T-cell (primary cell): Measurements from ENCODE around the gene DOCK1. TPM values are rescaled to one million over a fixed set of nuclear protein-coding genes. Genes with fewer than 3 reads are reported as not detected.

ENCODE experiments used
- ATAC-seq, 4 experiments: fragments of 200-7000 bp in 3 of 4; fragments of 150-1000 bp in 1 of 4; cut with Tn5 transposase; replicated peaks in 1 of 4; 1 replicate in 3 of 4; 2 replicates in 1 of 4; pipeline ENCODE4 v1.10.0; 2021; ENCODE audit warnings: moderate library complexity in 3 of 4, mild to moderate bottlenecking in 2 of 4, moderate number of reproducible peaks in 1 of 4
- CTCF ChIA-PET, 2 donors: fragments of 300-600 bp; sonication (Branson Sonifier 250); formaldehyde crosslinking; loops; one replicate each; lab custom pipeline; 2022; ENCODE audit warnings: antibody characterized with exemption in 2 of 2; lab: Charles Lee
- POLR2A ChIA-PET, 2 donors: fragments of 300-600 bp; sonication (Branson Sonifier 250); formaldehyde crosslinking; loops; one replicate each; lab custom pipeline; 2022; ENCODE audit warnings: antibody characterized with exemption in 2 of 2; lab: Charles Lee
- DNase-seq, 35 experiments: peaks; one replicate each; pipeline versions ENCODE4 v3.0.0 to v3.0.0-alpha.2; 2013 to 2023
- H3K27ac ChIP-seq: one replicate; pipeline ENCODE4 v1.5.1; 2013; ENCODE audit warnings: low read length
- H3K27me3 ChIP-seq, 2 experiments: replicated peaks in 1 of 2; 1 replicate in 1 of 2; 2 replicates in 1 of 2; pipeline versions ENCODE4 v1.6.1 to v1.7.0; 2013; ENCODE audit warnings: low read length in 1 of 2, mixed read lengths in 1 of 2; ENCODE audit not compliant: control insufficient read depth in 2 of 2, insufficient read depth in 2 of 2; ENCODE audit errors: extremely low read depth in 1 of 2
- H3K36me3 ChIP-seq, 2 donors: 1 replicate in 1 of 2; 2 replicates in 1 of 2; pipeline versions ENCODE4 v1.6.1 to v1.7.0; 2013; ENCODE audit warnings: low read length in 1 of 2; ENCODE audit not compliant: control insufficient read depth in 2 of 2, insufficient read depth in 1 of 2; ENCODE audit errors: extremely low read depth in 1 of 2
- H3K4me1 ChIP-seq, 2 experiments: 1 replicate in 1 of 2; 2 replicates in 1 of 2; pipeline versions ENCODE4 v1.6.1 to v1.7.0; 2013; ENCODE audit warnings: low read length in 2 of 2, mixed read lengths in 1 of 2; ENCODE audit not compliant: insufficient read depth in 2 of 2, control insufficient read depth in 1 of 2; ENCODE audit errors: extremely low read depth in 1 of 2
- H3K4me3 ChIP-seq, 2 donors: 1 replicate in 1 of 2; 2 replicates in 1 of 2; pipeline versions ENCODE4 v1.5.1 to v1.7.0; 2013; ENCODE audit warnings: mild to moderate bottlenecking in 2 of 2, low read length in 1 of 2, moderate library complexity in 1 of 2; ENCODE audit not compliant: control insufficient read depth in 1 of 2; ENCODE audit errors: extremely low read depth in 1 of 2
- H3K9me3 ChIP-seq: 2 replicates; pipeline ENCODE4 v1.7.0; 2013
- H3K27ac Mint-ChIP-seq, 2 donors: one replicate each; pipeline ENCODE4 v1.8.0; 2020 to 2021; ENCODE audit warnings: mild to moderate bottlenecking in 2 of 2, mixed read lengths in 2 of 2
- H3K27me3 Mint-ChIP-seq, 2 donors: one replicate each; pipeline ENCODE4 v1.8.0; 2021 to 2022; ENCODE audit warnings: mixed read lengths in 2 of 2
- H3K36me3 Mint-ChIP-seq: one replicate; pipeline ENCODE4 v1.8.0; 2021; ENCODE audit warnings: mixed read lengths
- H3K4me1 Mint-ChIP-seq, 3 donors: one replicate each; pipeline ENCODE4 v1.8.0; 2020 to 2022; ENCODE audit warnings: mixed read lengths in 3 of 3, mild to moderate bottlenecking in 1 of 3
- H3K4me3 Mint-ChIP-seq, 3 donors: one replicate each; pipeline ENCODE4 v1.8.0; 2020 to 2022; ENCODE audit warnings: mild to moderate bottlenecking in 3 of 3, mixed read lengths in 3 of 3, moderate library complexity in 3 of 3
- H3K9me3 Mint-ChIP-seq, 3 donors: one replicate each; pipeline ENCODE4 v1.8.0; 2020 to 2022; ENCODE audit warnings: mixed read lengths in 3 of 3
- WGBS: methylation state at CpG from one replicate; pipeline ENCODE4 v1.1.5; 2013; ENCODE audit warnings: missing lambda C conversion rate; ENCODE audit not compliant: insufficient coverage; 5-methylcytosine and 5-hydroxymethylcytosine counted together
- total RNA-seq, 35 experiments: library from RNA in 6 of 35; stranded (reverse) in 6 of 35; fragments of 120-200 nt in 1 of 35; gene quantifications; one replicate each; pipeline versions ENCODE4 v1.2.1 to v1.2.4 and lab custom pipeline; 2013 to 2026

The DOCK1 gene
- total RNA-seq, 5 donors from 2014 or later (not counting 1 experiment from before 2014, with no cell fraction given) = 0.18 to 0.53 (median 0.37) TPM

GRCh38 chr10:127210936-127211466 is 305.8 kb downstream of the DOCK1 start:
- Histone ChIP-seq H3K27ac (no peak overlapping the region), H3K27me3 (peaks cover 0 to 6% of the 10 kb centered on the region in 2 experiments), H3K9me3 (no peaks in the 10 kb centered on the region), H3K4me1 (no peaks in the 10 kb centered on the region), H3K36me3 (no peaks in the 10 kb centered on the region), H3K4me3 (no peak overlapping the region)
- DNase-seq (no peak), ATAC-seq (no peak)
- Mint-ChIP-seq H3K27me3 (peaks cover 0 to 4% of the 10 kb centered on the region in 2 donors), H3K27ac (no peak overlapping the region), H3K36me3 (no peaks in the 10 kb centered on the region), H3K4me3 (no peak overlapping the region), H3K9me3 (no peaks in the 10 kb centered on the region), H3K4me1 (no peaks in the 10 kb centered on the region)
- 43% methylated on average over 1 of the region's 7 CpGs for WGBS
- ChIA-PET POLR2A (no interaction called here), CTCF (no interaction called here)

- ATAC-seq (no peak), DNase-seq (no peak)
- H3K4me1 Mint-ChIP-seq = no peaks in the 10 kb centered on the region
- H3K4me3 Mint-ChIP-seq = no peak overlapping the region
- H3K4me1 ChIP-seq = no peaks in the 10 kb centered on the region
- H3K36me3 Mint-ChIP-seq = no peaks in the 10 kb centered on the region
- ChIA-PET CTCF (interaction anchor here in 1 of 2 donors (0.6 to 0.7 kb wide), 2 partner anchors 12 to 635 kb away, joined by 5 read pairs; no protein-coding TSS in a partner anchor), POLR2A (interaction anchor here in 1 of 2 donors (0.6 kb wide), 1 partner anchor 78 kb away, joined by 3 read pairs; no protein-coding TSS in a partner anchor)
- no peaks in the 10 kb centered on the region for H3K9me3 ChIP-seq
- WGBS = 70% methylated on average over 2 of the region's 4 CpGs
- no peak overlapping the region for H3K27ac ChIP-seq
- H3K4me3 ChIP-seq = no peak overlapping the region
- H3K36me3 ChIP-seq = no peaks in the 10 kb centered on the region
- peaks cover 0 to 6% of the 10 kb centered on the region in 2 experiments for H3K27me3 ChIP-seq
- H3K27ac Mint-ChIP-seq = no peak overlapping the region
- peaks cover 0 to 6% (median 0%) of the 10 kb centered on the region in 3 donors for H3K9me3 Mint-ChIP-seq
- peaks cover 5 to 7% of the 10 kb centered on the region in 2 donors for H3K27me3 Mint-ChIP-seq
Observed at GRCh38 chr10:127215866-127216265, 310.6 kb downstream of the DOCK1 start.

DNA sequence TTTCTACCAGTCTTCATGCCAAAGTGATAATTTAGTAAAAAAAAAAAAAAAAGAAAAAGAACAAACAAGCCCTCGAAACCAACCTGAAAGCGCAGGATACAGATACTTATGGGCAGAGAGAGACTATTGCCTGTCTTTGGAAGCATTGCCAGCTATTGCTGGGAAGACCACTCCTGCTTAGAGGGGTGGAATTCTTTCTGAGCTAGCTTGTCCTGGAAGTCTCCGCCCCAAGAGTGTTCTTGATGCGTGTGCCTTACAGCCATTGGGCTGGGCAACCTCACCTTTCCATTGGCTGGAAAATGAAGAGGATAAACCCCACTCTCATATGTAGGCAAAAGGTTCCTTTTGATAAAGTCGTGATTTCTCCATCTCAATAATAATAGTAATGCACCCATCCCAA is 311.0 kb downstream of the DOCK1 start:
- no peaks in the 10 kb centered on the region for H3K36me3 ChIP-seq
- POLR2A ChIA-PET = interaction anchor here in 1 of 2 donors (0.6 kb wide), 1 partner anchor 78 kb away, joined by 3 read pairs; no protein-coding TSS in a partner anchor
- no peak overlapping the region for H3K27ac Mint-ChIP-seq
- 100% methylated on average over 2 of the region's 5 CpGs for WGBS
- no peaks in the 10 kb centered on the region for H3K36me3 Mint-ChIP-seq
- no peak overlapping the region for H3K4me3 ChIP-seq
- CTCF ChIA-PET = interaction anchor here in 1 of 2 donors (0.6 to 0.7 kb wide), 2 partner anchors 11 to 635 kb away, joined by 5 read pairs; no protein-coding TSS in a partner anchor
- H3K4me1 Mint-ChIP-seq = no peaks in the 10 kb centered on the region
- peaks cover 0 to 6% of the 10 kb centered on the region in 2 experiments for H3K27me3 ChIP-seq
- peaks cover 5 to 7% of the 10 kb centered on the region in 2 donors for H3K27me3 Mint-ChIP-seq
- ATAC-seq = no peak
- peaks cover 0 to 6% (median 0%) of the 10 kb centered on the region in 3 donors for H3K9me3 Mint-ChIP-seq
- H3K27ac ChIP-seq = no peak overlapping the region
- H3K9me3 ChIP-seq = no peaks in the 10 kb centered on the region
- H3K4me1 ChIP-seq = no peaks in the 10 kb centered on the region
- DNase-seq = no peak
- no peak overlapping the region for H3K4me3 Mint-ChIP-seq

GRCh38 chr10:127216786-127217185 is 311.6 kb downstream of the DOCK1 start:
- Mint-ChIP-seq H3K27me3 (peaks cover 6 to 7% of the 10 kb centered on the region in 2 donors), H3K9me3 (peaks cover 0 to 6% (median 0%) of the 10 kb centered on the region in 3 donors), H3K4me1 (no peaks in the 10 kb centered on the region), H3K36me3 (no peaks in the 10 kb centered on the region), H3K27ac (no peak overlapping the region), H3K4me3 (no peak overlapping the region)
- peaks cover 0 to 6% of the 10 kb centered on the region in 2 experiments for H3K27me3 ChIP-seq
- DNase-seq = no peak
- no peaks in the 10 kb centered on the region for H3K36me3 ChIP-seq
- H3K4me1 ChIP-seq = no peaks in the 10 kb centered on the region
- ChIA-PET CTCF (no interaction called here), POLR2A (no interaction called here)
- no peak overlapping the region for H3K4me3 ChIP-seq
- WGBS = 27% methylated on average over 2 of the region's 3 CpGs
- no peak overlapping the region for H3K27ac ChIP-seq
- ATAC-seq = no peak
- no peaks in the 10 kb centered on the region for H3K9me3 ChIP-seq

GRCh38 chr10:127218658-127219057 is 313.4 kb downstream of the DOCK1 start:
- no peak overlapping the region for H3K27ac ChIP-seq
- H3K4me3 ChIP-seq = no peak overlapping the region
- CTCF ChIA-PET = no interaction called here
- WGBS = no CpG with 5 or more reads among the region's 3 CpGs
- no peaks in the 10 kb centered on the region for H3K36me3 ChIP-seq
- POLR2A ChIA-PET = no interaction called here
- Mint-ChIP-seq H3K27ac (no peak overlapping the region), H3K4me1 (no peaks in the 10 kb centered on the region), H3K36me3 (no peaks in the 10 kb centered on the region), H3K9me3 (peaks cover 0 to 6% (median 0%) of the 10 kb centered on the region in 3 donors), H3K27me3 (peaks cover 12 to 17% of the 10 kb centered on the region in 2 donors), H3K4me3 (no peak overlapping the region)
- ATAC-seq = no peak
- H3K9me3 ChIP-seq = no peaks in the 10 kb centered on the region
- no peak for DNase-seq
- peaks cover 0 to 6% of the 10 kb centered on the region in 2 experiments for H3K27me3 ChIP-seq
- no peaks in the 10 kb centered on the region for H3K4me1 ChIP-seq

DNA sequence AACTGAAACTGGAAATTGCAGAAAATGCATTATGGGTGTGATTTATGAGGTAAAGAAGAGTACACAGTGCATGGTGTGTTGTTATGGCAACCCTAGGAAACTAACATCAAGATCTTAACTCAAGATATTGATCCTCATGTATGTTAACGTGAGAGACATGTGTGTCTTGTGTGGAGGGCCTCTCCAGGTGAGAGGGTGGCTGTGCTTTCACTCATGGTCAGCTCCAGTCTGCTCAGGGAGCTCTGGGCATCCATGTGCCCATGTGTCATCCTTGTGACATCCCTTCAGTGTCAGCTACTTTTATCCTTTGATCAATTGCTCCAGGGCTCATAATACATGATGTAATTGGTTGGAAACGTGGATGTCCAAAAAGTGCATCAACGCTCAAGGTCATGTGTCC is 316.1 kb downstream of the DOCK1 start:
- Mint-ChIP-seq H3K36me3 (no peaks in the 10 kb centered on the region), H3K4me1 (no peaks in the 10 kb centered on the region), H3K4me3 (no peak overlapping the region), H3K9me3 (peaks cover 0 to 6% (median 0%) of the 10 kb centered on the region in 3 donors), H3K27ac (no peak overlapping the region), H3K27me3 (peaks cover 8 to 19% of the 10 kb centered on the region in 2 donors)
- H3K4me1 ChIP-seq = no peaks in the 10 kb centered on the region
- POLR2A ChIA-PET = no interaction called here
- no peak for ATAC-seq
- 47% methylated on average over 2 of the region's 3 CpGs for WGBS
- CTCF ChIA-PET = no interaction called here
- peaks cover 0 to 2% of the 10 kb centered on the region in 2 experiments for H3K27me3 ChIP-seq
- no peaks in the 10 kb centered on the region for H3K9me3 ChIP-seq
- no peak overlapping the region for H3K27ac ChIP-seq
- H3K36me3 ChIP-seq = no peaks in the 10 kb centered on the region
- no peak overlapping the region for H3K4me3 ChIP-seq
- DNase-seq = no peak
